ENCODE measurements around the gene PRX. TPM values are rescaled to one million over a fixed set of nuclear protein-coding genes. Genes with fewer than 3 reads are reported as not detected.

The PRX gene
- total and polyA plus RNA-seq, 4 donors = 0.03 to 1.0 (median 0.52) TPM

DNA sequence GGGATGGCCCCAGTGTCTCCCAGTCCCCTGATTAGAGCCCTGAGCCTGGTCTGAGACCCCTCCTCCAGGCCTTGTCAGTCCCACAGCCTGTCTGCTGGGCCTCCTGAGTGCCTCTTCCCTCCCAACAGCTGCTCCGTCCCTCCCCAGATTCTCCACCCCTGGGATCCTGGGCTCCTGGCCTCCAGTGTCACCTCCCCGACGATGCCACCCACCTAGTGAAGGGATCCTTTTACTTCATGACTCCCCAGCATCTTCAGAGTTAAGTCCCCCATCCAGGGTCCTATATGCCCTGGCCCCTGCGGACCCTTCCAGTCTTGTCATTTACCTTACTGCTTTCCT lies 4.4 kb upstream of the PRX start:
- H3K4me1 ChIP-seq (ENCODE audit: control insufficient read depth in 4 of 4, insufficient read depth in 4 of 4, low read length in 3 of 4) = peaks cover 0 to 5% (median 2%) of the 10 kb centered on the region in 4 donors
- H3K27me3 ChIP-seq (ENCODE audit: control insufficient read depth in 4 of 4, insufficient read depth in 4 of 4, low read length in 3 of 4) = no peaks in the 10 kb centered on the region
- no peaks in the 10 kb centered on the region for H3K9me3 ChIP-seq (ENCODE audit: control insufficient read depth in 4 of 4, low read length in 3 of 4)
- peaks cover 0 to 2% (median under 1%) of the 10 kb centered on the region in 4 donors for H3K36me3 ChIP-seq (ENCODE audit: control insufficient read depth in 4 of 4, insufficient read depth in 3 of 4, low read depth in 1 of 4, low read length in 3 of 4)
- H3K4me3 ChIP-seq (ENCODE audit: low read depth in 1 of 3, low read length in 3 of 3) = no peak overlapping the region
- DNase-seq (ENCODE audit: low spot score) = no peak
- WGBS = 81% methylated on average over 4 of the region's 4 CpGs
- TF ChIP-seq CTCF (IDR thresholded peaks at IDR 0.05; ENCODE audit: low read depth, low read length, missing input control) (no peak), TAF1 (conservative IDR thresholded peaks at IDR 0.05) (no peak), FOXA1 (IDR thresholded peaks at IDR 0.05) (no peak), SP1 (IDR thresholded peaks at IDR 0.05) (no peak), FOXA2 (IDR thresholded peaks at IDR 0.05) (no peak), GABPA (IDR thresholded peaks at IDR 0.05 in 1 of 2, conservative IDR thresholded peaks at IDR 0.05 in 1 of 2) (no peak), JUND (IDR thresholded peaks at IDR 0.05) (no peak), HNF4G (IDR thresholded peaks at IDR 0.05) (no peak), YY1 (IDR thresholded peaks at IDR 0.05) (no peak), RAD21 (IDR thresholded peaks at IDR 0.05) (no peak), EGR1 (IDR thresholded peaks at IDR 0.05; ENCODE audit: low read depth in 2 of 2) (no peak), RXRA (IDR thresholded peaks at IDR 0.05) (no peak), HNF4A (conservative IDR thresholded peaks at IDR 0.05) (no peak), NR2F2 (IDR thresholded peaks at IDR 0.05) (no peak)
- TF ChIP-seq, protein P1, sequence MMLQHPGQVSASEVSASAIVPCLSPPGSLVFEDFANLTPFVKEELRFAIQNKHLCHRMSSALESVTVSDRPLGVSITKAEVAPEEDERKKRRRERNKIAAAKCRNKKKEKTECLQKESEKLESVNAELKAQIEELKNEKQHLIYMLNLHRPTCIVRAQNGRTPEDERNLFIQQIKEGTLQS (IDR thresholded peaks at IDR 0.05) = no peak
- TF ChIP-seq, protein P2, sequence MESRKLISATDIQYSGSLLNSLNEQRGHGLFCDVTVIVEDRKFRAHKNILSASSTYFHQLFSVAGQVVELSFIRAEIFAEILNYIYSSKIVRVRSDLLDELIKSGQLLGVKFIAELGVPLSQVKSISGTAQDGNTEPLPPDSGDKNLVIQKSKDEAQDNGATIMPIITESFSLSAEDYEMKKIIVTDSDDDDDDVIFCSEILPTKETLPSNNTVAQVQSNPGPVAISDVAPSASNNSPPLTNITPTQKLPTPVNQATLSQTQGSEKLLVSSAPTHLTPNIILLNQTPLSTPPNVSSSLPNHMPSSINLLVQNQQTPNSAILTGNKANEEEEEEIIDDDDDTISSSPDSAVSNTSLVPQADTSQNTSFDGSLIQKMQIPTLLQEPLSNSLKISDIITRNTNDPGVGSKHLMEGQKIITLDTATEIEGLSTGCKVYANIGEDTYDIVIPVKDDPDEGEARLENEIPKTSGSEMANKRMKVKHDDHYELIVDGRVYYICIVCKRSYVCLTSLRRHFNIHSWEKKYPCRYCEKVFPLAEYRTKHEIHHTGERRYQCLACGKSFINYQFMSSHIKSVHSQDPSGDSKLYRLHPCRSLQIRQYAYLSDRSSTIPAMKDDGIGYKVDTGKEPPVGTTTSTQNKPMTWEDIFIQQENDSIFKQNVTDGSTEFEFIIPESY (IDR thresholded peaks at IDR 0.05) = no peak
- TF ChIP-seq, protein P3, sequence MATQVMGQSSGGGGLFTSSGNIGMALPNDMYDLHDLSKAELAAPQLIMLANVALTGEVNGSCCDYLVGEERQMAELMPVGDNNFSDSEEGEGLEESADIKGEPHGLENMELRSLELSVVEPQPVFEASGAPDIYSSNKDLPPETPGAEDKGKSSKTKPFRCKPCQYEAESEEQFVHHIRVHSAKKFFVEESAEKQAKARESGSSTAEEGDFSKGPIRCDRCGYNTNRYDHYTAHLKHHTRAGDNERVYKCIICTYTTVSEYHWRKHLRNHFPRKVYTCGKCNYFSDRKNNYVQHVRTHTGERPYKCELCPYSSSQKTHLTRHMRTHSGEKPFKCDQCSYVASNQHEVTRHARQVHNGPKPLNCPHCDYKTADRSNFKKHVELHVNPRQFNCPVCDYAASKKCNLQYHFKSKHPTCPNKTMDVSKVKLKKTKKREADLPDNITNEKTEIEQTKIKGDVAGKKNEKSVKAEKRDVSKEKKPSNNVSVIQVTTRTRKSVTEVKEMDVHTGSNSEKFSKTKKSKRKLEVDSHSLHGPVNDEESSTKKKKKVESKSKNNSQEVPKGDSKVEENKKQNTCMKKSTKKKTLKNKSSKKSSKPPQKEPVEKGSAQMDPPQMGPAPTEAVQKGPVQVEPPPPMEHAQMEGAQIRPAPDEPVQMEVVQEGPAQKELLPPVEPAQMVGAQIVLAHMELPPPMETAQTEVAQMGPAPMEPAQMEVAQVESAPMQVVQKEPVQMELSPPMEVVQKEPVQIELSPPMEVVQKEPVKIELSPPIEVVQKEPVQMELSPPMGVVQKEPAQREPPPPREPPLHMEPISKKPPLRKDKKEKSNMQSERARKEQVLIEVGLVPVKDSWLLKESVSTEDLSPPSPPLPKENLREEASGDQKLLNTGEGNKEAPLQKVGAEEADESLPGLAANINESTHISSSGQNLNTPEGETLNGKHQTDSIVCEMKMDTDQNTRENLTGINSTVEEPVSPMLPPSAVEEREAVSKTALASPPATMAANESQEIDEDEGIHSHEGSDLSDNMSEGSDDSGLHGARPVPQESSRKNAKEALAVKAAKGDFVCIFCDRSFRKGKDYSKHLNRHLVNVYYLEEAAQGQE (IDR thresholded peaks at IDR 0.05) = no peak
- TF ChIP-seq, protein P4, sequence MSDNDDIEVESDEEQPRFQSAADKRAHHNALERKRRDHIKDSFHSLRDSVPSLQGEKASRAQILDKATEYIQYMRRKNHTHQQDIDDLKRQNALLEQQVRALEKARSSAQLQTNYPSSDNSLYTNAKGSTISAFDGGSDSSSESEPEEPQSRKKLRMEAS (IDR thresholded peaks at IDR 0.05) = no peak
- peak overlapping the region in 1 of 2 donors; percentile 6 for H3K9ac ChIP-seq (ENCODE audit: low read depth in 1 of 2, low read length in 2 of 2)
- peak overlapping the region; percentile 52 to 74 for H3K27ac ChIP-seq (ENCODE audit: low read depth in 1 of 2, low read length in 2 of 2)
